ENCODE data around the gene EHBP1L1.
A peak's percentile ranks its signal among the peaks of the same experiment; 100 is the strongest.

EHBP1L1 gene

GRCh38 chr11:65639623-65640482 lies 64.0 kb downstream of the EHBP1L1 start:
- DNase-seq, result peak; percentile 77

GRCh38 chr11:65640483-65641296 lies 64.8 kb downstream of the EHBP1L1 start:
- peak; percentile 64 for DNase-seq

- DNase-seq, result no peak
These were observed 65.6 kb downstream of the EHBP1L1 start for GRCh38 chr11:65641297-65642013.
